Esophagus muscularis mucosa (tissue), 4 donors: Measurements from ENCODE around the gene SESTD1.

Experiments used
- CTCF ChIP-seq, 3 experiments: fragments of 200-600 bp in 2 of 3; fragments of 450-650 bp in 1 of 3; sonication (generic) in 2 of 3; IDR thresholded peaks; one replicate each; pipeline ENCODE4 v1.5.1; 2017 to 2019; ENCODE audit warnings: antibody characterized with exemption in 3 of 3, mild to moderate bottlenecking in 2 of 3, moderate library complexity in 1 of 3
- EP300 ChIP-seq: sonication (generic); formaldehyde crosslinking; IDR thresholded peaks from one replicate; pipeline ENCODE4 v1.6.1; 2017; ENCODE audit warnings: antibody characterized with exemption
- POLR2AphosphoS5 ChIP-seq, 2 donors: sonication (generic); formaldehyde crosslinking; IDR thresholded peaks; one replicate each; pipeline ENCODE4 v1.6.1; 2017; ENCODE audit warnings: antibody characterized with exemption in 2 of 2

- TF ChIP-seq POLR2AphosphoS5 (IDR thresholded peaks at IDR 0.05) (no peak), CTCF (IDR thresholded peaks at IDR 0.05) (no peak), EP300 (no peak)
Measured at GRCh38 chr2:179235463-179236108, 29.0 kb downstream of the SESTD1 start.
